ENCODE measurements around the gene SHC2. TPM values are rescaled to one million over a fixed set of nuclear protein-coding genes. Genes with fewer than 3 reads are reported as not detected.
A peak's percentile ranks its signal among the peaks of the same experiment; 100 is the strongest.

SHC2 gene
- total and polyA plus RNA-seq, 9 of the 15 experiments (the other 6 are each of a cell fraction or from before 2014, with no cell fraction given): 0.14 to 0.36 (median 0.17) TPM; not detected in 5

- in situ Hi-C loops (cut with MboI) (no loop called here), intact Hi-C loops (cut with micrococcal nuclease) (no loop called here)
- TF ChIP-seq EGR1 (conservative IDR thresholded peaks at IDR 0.05): no peak
- TF ChIP-seq TAF7 (tag; IDR thresholded peaks at IDR 0.05): no peak
- TF ChIP-seq ZNF347 (CRISPR knock-in tag; IDR thresholded peaks at IDR 0.05; ENCODE audit: low read depth): no peak
- no peak for TF ChIP-seq NCOA4 (IDR thresholded peaks at IDR 0.05; ENCODE audit: partially characterized antibody)
- TF ChIP-seq ETV5 (CRISPR knock-in tag; IDR thresholded peaks at IDR 0.05; ENCODE audit: low read depth): no peak
- Histone ChIP-seq H3K27me3 (ENCODE audit: control insufficient read depth in 2 of 2, insufficient read depth in 2 of 2, low read length in 2 of 2) (peaks cover 23 to 43% of the 10 kb centered on the region in 2 experiments), H3K79me2 (ENCODE audit: control insufficient read depth, insufficient read depth, low read length) (no peaks in the 10 kb centered on the region), H2AFZ (ENCODE audit: low read depth, low read length) (no peak overlapping the region), H3K36me3 (ENCODE audit: control insufficient read depth, insufficient read depth, low read length) (no peaks in the 10 kb centered on the region), H4K20me1 (replicated peaks; ENCODE audit: control insufficient read depth, insufficient read depth, low read length) (no peaks in the 10 kb centered on the region), H3K4me3 (no peak overlapping the region), H3K9me3 (replicated peaks; ENCODE audit: control insufficient read depth, insufficient read depth, low read depth, low read length) (peaks cover 2% of the 10 kb centered on the region; the same call in 1 of the 2 replicates), H3K9ac (ENCODE audit: insufficient read depth in 1 of 2, low read depth in 2 of 2, low read length in 2 of 2) (no peak overlapping the region), H3K4me2 (ENCODE audit: insufficient read depth, low read length) (no peak overlapping the region), H3K27ac (ENCODE audit: extremely low read depth, low read depth, low read length) (no peak overlapping the region), H3K9me1 (ENCODE audit: control insufficient read depth, insufficient read depth, low read length) (no peaks in the 10 kb centered on the region), H3K4me1 (replicated peaks in 1 of 2; ENCODE audit: control insufficient read depth in 2 of 2, insufficient read depth in 2 of 2, low read length in 2 of 2) (peaks cover 0 to 9% of the 10 kb centered on the region in 2 experiments; a peak in 1 of 5 replicates)
- no TSS peak for BruUV-seq (replicated peaks)
- no peak for ATAC-seq
- DNase-seq (ENCODE audit: extremely low read depth in 1 of 4, low spot score in 3 of 4): no peak
- ChIA-PET CTCF (ENCODE audit: low intra/inter-chr PET ratio) (no interaction called here), POLR2A (no interaction called here)
- 3% methylated on average over 21 of the region's 30 CpGs for WGBS (ENCODE audit: insufficient coverage, low coverage, missing lambda C conversion rate)
- no peak for FAIRE-seq
Observed at GRCh38 chr19:390386-391206, 70.2 kb downstream of the SHC2 start.

- DNase-seq (ENCODE audit: extremely low read depth in 1 of 4, low spot score in 3 of 4): no peak
- H2AFZ ChIP-seq (ENCODE audit: low read depth, low read length): no peak overlapping the region
- H3K9me3 ChIP-seq (replicated peaks; ENCODE audit: control insufficient read depth, insufficient read depth, low read depth, low read length): no peaks in the 10 kb centered on the region
- TF ChIP-seq YY1 (IDR thresholded peaks at IDR 0.05; ENCODE audit: borderline replicate concordance in 1 of 3, control insufficient read depth in 1 of 3, extremely low read depth in 1 of 3, insufficient read depth in 3 of 3, insufficient read length in 1 of 3, insufficient replicate concordance in 2 of 3, low read depth in 1 of 3, low read length in 2 of 3): no peak
- TF ChIP-seq SETDB1 (IDR thresholded peaks at IDR 0.05; ENCODE audit: low read length): no peak
- no peak for TF ChIP-seq MXI1 (IDR thresholded peaks at IDR 0.05; ENCODE audit: low read depth, low read length)
- no peaks in the 10 kb centered on the region for H4K20me1 ChIP-seq (replicated peaks; ENCODE audit: control insufficient read depth, insufficient read depth, low read length)
- no peak overlapping the region for H3K4me2 ChIP-seq (ENCODE audit: insufficient read depth, low read length)
- no peaks in the 10 kb centered on the region for H3K9me1 ChIP-seq (ENCODE audit: control insufficient read depth, insufficient read depth, low read length)
- no peak for ATAC-seq
- WGBS (ENCODE audit: insufficient coverage, low coverage, missing lambda C conversion rate): 2% methylated on average over 11 of the region's 12 CpGs
- no TSS peak for BruUV-seq (replicated peaks)
- peaks cover 23 to 43% of the 10 kb centered on the region in 2 experiments for H3K27me3 ChIP-seq (ENCODE audit: control insufficient read depth in 2 of 2, insufficient read depth in 2 of 2, low read length in 2 of 2)
- no peak overlapping the region for H3K27ac ChIP-seq (ENCODE audit: extremely low read depth, low read depth, low read length)
- intact Hi-C loops (cut with micrococcal nuclease) (no loop called here), in situ Hi-C loops (cut with MboI) (no loop called here)
- H3K9ac ChIP-seq (ENCODE audit: insufficient read depth in 1 of 2, low read depth in 2 of 2, low read length in 2 of 2): peak overlapping the region in 1 of 2 experiments; percentile 43; a peak in 1 of 4 replicates
- FAIRE-seq: no peak
- no peaks in the 10 kb centered on the region for H3K36me3 ChIP-seq (ENCODE audit: control insufficient read depth, insufficient read depth, low read length)
- peaks cover 0 to 9% of the 10 kb centered on the region in 2 experiments; a peak in 1 of 5 replicates for H3K4me1 ChIP-seq (replicated peaks in 1 of 2; ENCODE audit: control insufficient read depth in 2 of 2, insufficient read depth in 2 of 2, low read length in 2 of 2)
- POLR2A ChIA-PET: no interaction called here
- CTCF ChIA-PET (ENCODE audit: low intra/inter-chr PET ratio): no interaction called here
- H3K4me3 ChIP-seq: no peak overlapping the region
- H3K79me2 ChIP-seq (ENCODE audit: control insufficient read depth, insufficient read depth, low read length): no peaks in the 10 kb centered on the region
Observed at GRCh38 chr19:389935-390289, 70.9 kb downstream of the SHC2 start.

Measured in K562 (cell line).